ENCODE results near the gene SEPTIN5.

GRCh38 chr22:19694696-19695095 lies 19.6 kb upstream of the SEPTIN5 start:
- TF ChIP-seq POLR2AphosphoS5 (IDR thresholded peaks at IDR 0.05; ENCODE audit: low read depth, low read length): no peak
- TF ChIP-seq TAF1 (IDR thresholded peaks at IDR 0.05; ENCODE audit: borderline replicate concordance, insufficient read depth, low read length): no peak
